GM10266 (cell line): ENCODE measurements around the gene DLK2.

ENCODE experiments used
- DNase-seq: peaks from one replicate; pipeline ENCODE4 v3.0.0; 2012; ENCODE audit errors: extremely low spot score
- TF ChIP-seq, protein P1 (sequence below): IDR thresholded peaks from 2 replicates; pipeline ENCODE4 v1.5.1; 2012; ENCODE audit warnings: mild to moderate bottlenecking, low read depth; ENCODE audit not compliant: control insufficient read depth, insufficient read depth; ENCODE audit errors: missing control alignments

Gene DLK2

DNA sequence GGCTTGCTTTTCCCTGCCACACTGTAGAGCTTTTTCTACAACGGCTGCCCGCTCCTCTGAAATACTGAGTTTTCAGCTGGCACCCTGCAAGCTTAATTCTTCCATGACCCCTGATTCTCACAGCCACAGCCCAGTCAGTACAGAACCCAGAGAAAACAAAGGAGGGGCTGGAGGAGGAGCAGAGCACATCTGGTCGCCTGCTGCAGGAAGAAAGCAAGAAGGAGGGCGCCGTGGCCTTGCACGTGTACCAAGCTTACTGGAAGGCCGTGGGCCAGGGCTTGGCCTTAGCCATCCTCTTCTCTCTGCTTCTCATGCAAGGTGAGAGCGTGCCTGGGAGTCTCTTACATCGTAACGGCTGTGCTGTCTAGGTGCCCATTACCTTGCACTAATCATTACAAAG lies 11.3 kb downstream of the DLK2 start:
- no peak for DNase-seq
- TF ChIP-seq, protein P1, sequence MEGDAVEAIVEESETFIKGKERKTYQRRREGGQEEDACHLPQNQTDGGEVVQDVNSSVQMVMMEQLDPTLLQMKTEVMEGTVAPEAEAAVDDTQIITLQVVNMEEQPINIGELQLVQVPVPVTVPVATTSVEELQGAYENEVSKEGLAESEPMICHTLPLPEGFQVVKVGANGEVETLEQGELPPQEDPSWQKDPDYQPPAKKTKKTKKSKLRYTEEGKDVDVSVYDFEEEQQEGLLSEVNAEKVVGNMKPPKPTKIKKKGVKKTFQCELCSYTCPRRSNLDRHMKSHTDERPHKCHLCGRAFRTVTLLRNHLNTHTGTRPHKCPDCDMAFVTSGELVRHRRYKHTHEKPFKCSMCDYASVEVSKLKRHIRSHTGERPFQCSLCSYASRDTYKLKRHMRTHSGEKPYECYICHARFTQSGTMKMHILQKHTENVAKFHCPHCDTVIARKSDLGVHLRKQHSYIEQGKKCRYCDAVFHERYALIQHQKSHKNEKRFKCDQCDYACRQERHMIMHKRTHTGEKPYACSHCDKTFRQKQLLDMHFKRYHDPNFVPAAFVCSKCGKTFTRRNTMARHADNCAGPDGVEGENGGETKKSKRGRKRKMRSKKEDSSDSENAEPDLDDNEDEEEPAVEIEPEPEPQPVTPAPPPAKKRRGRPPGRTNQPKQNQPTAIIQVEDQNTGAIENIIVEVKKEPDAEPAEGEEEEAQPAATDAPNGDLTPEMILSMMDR: no peak

DNA sequence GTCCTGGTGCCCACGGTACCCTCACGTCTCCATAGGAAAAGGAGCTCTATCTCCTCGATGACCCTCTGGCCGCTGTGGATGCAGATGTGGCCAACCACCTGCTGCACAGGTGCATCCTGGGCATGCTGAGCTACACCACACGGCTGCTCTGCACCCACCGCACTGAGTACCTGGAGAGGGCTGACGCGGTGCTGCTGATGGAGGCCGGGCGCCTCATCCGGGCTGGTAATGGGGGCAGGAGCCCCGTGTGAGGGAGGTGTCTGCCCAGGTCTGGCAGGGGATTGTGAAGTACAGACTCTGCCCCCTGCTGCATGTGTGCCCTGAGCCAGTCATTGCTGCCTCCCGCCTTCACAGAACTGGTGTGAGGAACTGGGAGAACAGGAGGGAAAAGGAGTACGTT lies 12.4 kb downstream of the DLK2 start:
- no peak for DNase-seq
- TF ChIP-seq, protein P1: no peak

DNA sequence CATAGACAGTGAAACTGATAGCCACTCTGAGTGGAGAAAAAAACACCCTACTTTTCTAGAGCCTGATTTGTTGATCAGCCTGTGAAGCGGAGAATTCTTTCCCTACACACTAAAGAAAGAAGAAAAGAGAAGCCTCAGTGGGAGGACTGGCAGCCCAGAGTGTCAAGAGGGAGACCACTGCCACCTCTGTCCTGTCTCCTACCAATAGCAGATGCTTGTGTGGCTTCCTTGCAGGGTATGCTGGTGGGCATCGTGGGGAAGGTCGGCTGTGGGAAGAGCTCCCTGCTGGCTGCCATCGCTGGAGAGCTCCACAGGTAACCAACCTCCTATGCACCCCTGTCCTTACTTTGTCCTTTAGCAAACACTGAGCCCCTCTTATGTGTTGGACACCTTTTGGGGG lies 17.6 kb downstream of the DLK2 start:
- TF ChIP-seq, protein P1: no peak
- no peak for DNase-seq

DNA sequence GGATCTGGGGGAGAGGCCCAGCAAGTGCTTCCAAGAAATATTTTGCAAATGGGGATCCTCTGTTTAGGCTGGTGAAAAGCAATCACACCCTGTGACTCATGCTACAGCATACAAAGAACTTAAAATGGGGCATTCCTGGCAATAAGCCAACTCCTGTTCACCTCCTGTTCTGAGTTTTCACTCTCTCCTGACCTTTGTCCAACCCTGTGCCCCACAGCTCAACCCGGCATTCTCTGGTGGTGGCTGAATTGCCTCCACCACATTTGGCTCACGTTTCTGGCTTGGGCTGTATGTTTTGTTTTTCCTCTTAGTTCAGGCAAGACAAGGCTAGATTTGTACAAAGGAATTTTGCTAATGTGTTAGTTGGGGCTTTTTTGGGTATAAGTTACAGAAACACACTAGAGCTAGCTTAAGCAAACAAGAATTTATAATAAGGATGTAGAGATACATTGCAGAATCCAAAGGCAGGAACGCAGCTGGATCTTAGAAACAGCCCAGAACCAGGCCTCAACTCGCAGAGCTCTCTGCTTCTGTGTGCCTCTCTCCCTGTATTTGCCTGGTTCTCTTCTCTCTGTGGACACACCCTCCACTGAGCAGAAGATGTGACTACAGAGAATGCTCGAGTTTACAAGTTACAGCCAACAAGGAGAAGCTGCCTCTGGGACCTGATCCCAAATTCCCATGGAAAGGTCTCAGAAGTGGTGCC lies 18.6 kb downstream of the DLK2 start:
- TF ChIP-seq, protein P1: no peak

DNA sequence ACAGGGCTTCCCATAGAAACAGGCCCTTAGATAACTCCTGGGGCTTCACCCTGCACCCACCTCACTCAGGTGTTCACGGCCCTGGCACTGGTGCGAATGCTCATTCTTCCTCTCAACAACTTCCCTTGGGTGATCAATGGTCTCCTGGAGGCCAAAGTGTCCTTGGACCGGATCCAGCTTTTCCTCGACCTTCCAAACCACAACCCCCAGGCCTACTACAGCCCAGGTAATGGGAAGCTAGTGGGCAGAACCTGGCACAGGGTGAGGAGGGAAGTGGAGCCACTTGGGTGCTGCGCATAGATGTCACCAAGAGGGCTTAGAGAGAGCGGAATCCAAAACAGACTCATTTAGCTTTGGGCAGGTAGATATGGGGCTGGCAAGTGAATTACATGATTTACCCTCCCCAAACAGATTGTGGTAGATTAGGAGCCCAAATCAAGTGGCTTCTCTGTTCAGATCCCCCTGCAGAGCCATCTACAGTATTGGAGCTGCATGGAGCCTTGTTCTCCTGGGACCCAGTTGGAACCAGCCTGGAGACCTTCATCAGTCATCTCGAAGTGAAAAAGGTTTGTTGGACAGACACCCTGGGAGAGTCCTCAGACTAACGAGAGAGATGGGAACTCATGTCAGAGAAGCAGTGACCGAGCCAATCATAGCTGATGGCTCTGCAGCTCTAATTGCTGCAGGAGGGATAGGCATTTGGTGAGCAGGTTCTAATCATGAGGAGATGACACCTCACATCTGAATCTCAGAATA lies 19.5 kb downstream of the DLK2 start:
- TF ChIP-seq, protein P1: no peak
- no peak for DNase-seq

More for the DNA sequence above, 18.6 kb downstream of the DLK2 start:
- DNase-seq: no peak

DNA sequence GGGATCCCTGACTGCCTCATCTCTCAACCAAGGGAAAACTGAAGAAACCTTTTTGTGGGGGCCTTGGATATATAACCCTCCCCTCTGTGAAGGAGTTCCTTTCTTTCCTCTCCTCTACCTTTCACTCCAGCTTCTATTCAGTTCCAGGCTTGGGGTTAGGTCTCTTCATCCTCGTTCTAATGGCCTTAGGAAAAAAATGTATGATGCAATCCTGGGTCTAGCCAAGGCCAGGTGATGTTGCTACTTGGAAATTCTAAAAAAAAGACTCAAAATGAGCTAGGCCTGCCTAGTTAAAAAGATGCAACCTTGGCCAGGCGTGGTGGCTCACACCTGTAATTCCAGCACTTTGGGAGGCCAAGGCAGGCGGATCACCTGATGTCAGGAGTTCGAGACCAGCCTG lies 20.4 kb downstream of the DLK2 start:
- DNase-seq: no peak
- TF ChIP-seq, protein P1: no peak
